MM.1S (cell line): ENCODE results near the gene PPARGC1A.

Experiments
- DNase-seq: peaks from one replicate; pipeline ENCODE4 v3.0.0-alpha.2; 2015
- H2AFZ ChIP-seq: fragments of 300-600 bp; sonication (generic); 2 replicates; pipeline ENCODE4 v1.6.0; 2016; ENCODE audit warnings: antibody characterized with exemption, low read length
- H3F3A ChIP-seq: fragments of 300-600 bp; sonication (generic); 2 replicates; pipeline ENCODE4 v1.6.1; 2016; ENCODE audit warnings: mild to moderate bottlenecking, antibody characterized with exemption, low read length, moderate library complexity, mixed read lengths; ENCODE audit not compliant: insufficient read depth
- H3K27ac ChIP-seq: fragments of 300-600 bp; sonication (generic); 2 replicates; pipeline ENCODE4 v1.5.1; 2016; ENCODE audit warnings: mild to moderate bottlenecking, low read length
- H3K27me3 ChIP-seq: fragments of 300-600 bp; sonication (generic); replicated peaks from 2 replicates; pipeline ENCODE4 v1.6.0; 2016; ENCODE audit warnings: low read length; ENCODE audit not compliant: insufficient read depth
- H3K36me3 ChIP-seq: fragments of 300-600 bp; sonication (generic); replicated peaks from 2 replicates; pipeline ENCODE4 v1.6.1; 2016; ENCODE audit warnings: mild to moderate bottlenecking, low read length, mixed read lengths; ENCODE audit not compliant: insufficient read depth
- H3K4me1 ChIP-seq: fragments of 300-600 bp; sonication (generic); 2 replicates; pipeline ENCODE4 v1.6.1; 2016; ENCODE audit warnings: low read length, mixed read lengths
- H3K4me2 ChIP-seq: fragments of 300-600 bp; sonication (generic); 2 replicates; pipeline ENCODE4 v1.6.0; 2016; ENCODE audit warnings: low read depth, low read length
- H3K4me3 ChIP-seq: fragments of 300-600 bp; sonication (generic); 2 replicates; pipeline ENCODE4 v1.5.1; 2016; ENCODE audit warnings: low read length, mixed read lengths
- H3K79me2 ChIP-seq: fragments of 300-600 bp; sonication (generic); 2 replicates; pipeline ENCODE4 v1.6.1; 2016; ENCODE audit warnings: mixed run types, low read length, mixed read lengths
- H3K9ac ChIP-seq: fragments of 300-600 bp; sonication (generic); 2 replicates; pipeline ENCODE4 v1.6.1; 2016; ENCODE audit warnings: low read length, mixed read lengths
- H3K9me2 ChIP-seq: fragments of 300-600 bp; sonication (generic); replicated peaks from 2 replicates; pipeline ENCODE4 v1.6.1; 2016; ENCODE audit warnings: mild to moderate bottlenecking, low read length, mixed read lengths; ENCODE audit not compliant: insufficient read depth
- H3K9me3 ChIP-seq: fragments of 300-600 bp; sonication (generic); replicated peaks from 2 replicates; pipeline ENCODE4 v1.6.1; 2016; ENCODE audit warnings: mild to moderate bottlenecking, low read length, mixed read lengths; ENCODE audit not compliant: insufficient read depth
- H4K20me1 ChIP-seq: fragments of 300-600 bp; sonication (generic); 2 replicates; pipeline ENCODE4 v1.6.1; 2016; ENCODE audit warnings: mild to moderate bottlenecking, low read length, moderate library complexity, mixed read lengths; ENCODE audit not compliant: insufficient read depth
- CTCF ChIP-seq: fragments of 300-600 bp; sonication (generic); IDR thresholded peaks from 2 replicates; pipeline ENCODE4 v1.5.1; 2016; ENCODE audit warnings: antibody characterized with exemption, low read length, mixed read lengths
- EZH2 ChIP-seq: fragments of 300-600 bp; sonication (generic); optimal IDR thresholded peaks from 2 replicates; pipeline ENCODE3; 2017; ENCODE audit warnings: low read depth, mild to moderate bottlenecking, antibody characterized with exemption, low read length, mixed read lengths
- EZH2phosphoT487 ChIP-seq: fragments of 300-600 bp; sonication (generic); IDR thresholded peaks from 2 replicates; pipeline ENCODE4 v1.6.1; 2018; ENCODE audit warnings: antibody characterized with exemption, low read length

PPARGC1A gene

GRCh38 chr4:23904639-23905071 is 14.8 kb upstream of the PPARGC1A start:
- no peak overlapping the region for H3K27ac ChIP-seq
- H3K4me1 ChIP-seq = no peaks in the 10 kb centered on the region
- no peaks in the 10 kb centered on the region for H3K79me2 ChIP-seq
- no peak overlapping the region for H3K4me2 ChIP-seq
- H4K20me1 ChIP-seq = no peaks in the 10 kb centered on the region
- no peaks in the 10 kb centered on the region for H3K9me3 ChIP-seq
- no peaks in the 10 kb centered on the region for H3K27me3 ChIP-seq
- TF ChIP-seq EZH2phosphoT487 (no peak), EZH2 (no peak), CTCF (no peak)
- no peaks in the 10 kb centered on the region for H3K9me2 ChIP-seq
- no peaks in the 10 kb centered on the region for H3F3A ChIP-seq
- H2AFZ ChIP-seq = no peak overlapping the region
- no peak for DNase-seq
- no peak overlapping the region for H3K4me3 ChIP-seq
- H3K36me3 ChIP-seq = no peaks in the 10 kb centered on the region
- H3K9ac ChIP-seq = no peak overlapping the region

- Histone ChIP-seq H3K9ac (no peak overlapping the region), H3K9me2 (no peaks in the 10 kb centered on the region), H3K4me1 (no peaks in the 10 kb centered on the region), H4K20me1 (no peaks in the 10 kb centered on the region), H3K4me3 (no peak overlapping the region), H3K9me3 (no peaks in the 10 kb centered on the region), H3K79me2 (no peaks in the 10 kb centered on the region), H2AFZ (no peak overlapping the region), H3K27me3 (no peaks in the 10 kb centered on the region), H3K27ac (no peak overlapping the region), H3K36me3 (no peaks in the 10 kb centered on the region), H3F3A (no peaks in the 10 kb centered on the region), H3K4me2 (no peak overlapping the region)
- TF ChIP-seq CTCF = no peak
- TF ChIP-seq EZH2 = no peak
- TF ChIP-seq EZH2phosphoT487 = no peak
- DNase-seq = no peak
These were observed 14.1 kb upstream of the PPARGC1A start for GRCh38 chr4:23903859-23904438.

GRCh38 chr4:23902222-23902804 is 12.5 kb upstream of the PPARGC1A start:
- DNase-seq = no peak
- no peak overlapping the region for H3K4me2 ChIP-seq
- no peak overlapping the region for H3K27ac ChIP-seq
- no peaks in the 10 kb centered on the region for H3K36me3 ChIP-seq
- no peaks in the 10 kb centered on the region for H3K79me2 ChIP-seq
- peaks cover 9% of the 10 kb centered on the region for H3K4me1 ChIP-seq
- H3K27me3 ChIP-seq = no peaks in the 10 kb centered on the region
- no peaks in the 10 kb centered on the region for H3F3A ChIP-seq
- H3K9me2 ChIP-seq = no peaks in the 10 kb centered on the region
- no peak overlapping the region for H3K9ac ChIP-seq
- TF ChIP-seq EZH2phosphoT487 (no peak), EZH2 (no peak), CTCF (peak; percentile 25)
- no peaks in the 10 kb centered on the region for H3K9me3 ChIP-seq
- no peak overlapping the region for H3K4me3 ChIP-seq
- no peaks in the 10 kb centered on the region for H4K20me1 ChIP-seq
- H2AFZ ChIP-seq = no peak overlapping the region
